Loucy (cell line): ENCODE measurements around the gene CBLC.

Source experiments
- H2AFZ ChIP-seq: fragments of 200-600 bp; sonication (generic); 2 replicates; pipeline ENCODE4 v1.6.0; 2016; ENCODE audit warnings: antibody characterized with exemption, mild to moderate bottlenecking, low read length, moderate library complexity
- H3F3A ChIP-seq: fragments of 200-600 bp; 2 replicates; pipeline ENCODE4 v1.6.0; 2016; ENCODE audit warnings: antibody characterized with exemption, low read depth, mild to moderate bottlenecking
- H3K27me3 ChIP-seq: fragments of 200-600 bp; sonication (generic); 2 replicates; pipeline ENCODE4 v1.6.1; 2014; ENCODE audit warnings: low read length, mild to moderate bottlenecking; ENCODE audit not compliant: insufficient read depth, poor library complexity, severe bottlenecking
- H3K36me3 ChIP-seq: fragments of 200-600 bp; sonication (generic); 2 replicates; pipeline ENCODE4 v1.6.1; 2016; ENCODE audit warnings: low read length; ENCODE audit not compliant: insufficient read depth
- H3K4me1 ChIP-seq: fragments of 200-600 bp; sonication (generic); 2 replicates; pipeline ENCODE4 v1.5.1; 2014; ENCODE audit warnings: low read length, mild to moderate bottlenecking; ENCODE audit not compliant: insufficient read depth, poor library complexity, severe bottlenecking
- H3K4me2 ChIP-seq: fragments of 200-600 bp; sonication (generic); 2 replicates; pipeline ENCODE4 v1.6.0; 2014; ENCODE audit warnings: antibody characterized with exemption, low read length, low read depth, mild to moderate bottlenecking; ENCODE audit not compliant: poor library complexity, severe bottlenecking
- H3K4me3 ChIP-seq: fragments of 200-600 bp; sonication (generic); 2 replicates; pipeline ENCODE4 v1.5.1; 2014; ENCODE audit warnings: low read length, mild to moderate bottlenecking, mixed read lengths; ENCODE audit not compliant: poor library complexity, severe bottlenecking
- H3K79me2 ChIP-seq: fragments of 200-600 bp; sonication (generic); 2 replicates; pipeline ENCODE4 v1.6.1; 2014; ENCODE audit warnings: low read length; ENCODE audit not compliant: insufficient read depth
- H3K9ac ChIP-seq: fragments of 200-600 bp; sonication (generic); 2 replicates; pipeline ENCODE4 v1.6.0; 2014; ENCODE audit warnings: mild to moderate bottlenecking, low read depth, low read length, moderate library complexity; ENCODE audit not compliant: poor library complexity, severe bottlenecking
- H3K9me2 ChIP-seq: fragments of 200-600 bp; sonication (generic); replicated peaks from 2 replicates; pipeline ENCODE4 v1.6.1; 2016; ENCODE audit warnings: low read depth, low read length, mixed read lengths
- H3K9me3 ChIP-seq: fragments of 200-600 bp; sonication (generic); 2 replicates; pipeline ENCODE4 v1.6.1; 2014; ENCODE audit warnings: mild to moderate bottlenecking, antibody characterized with exemption, low read length, low read depth; ENCODE audit not compliant: insufficient read depth
- H4K20me1 ChIP-seq: fragments of 200-600 bp; sonication (generic); 2 replicates; pipeline ENCODE4 v1.6.0; 2014; ENCODE audit warnings: antibody characterized with exemption, low read length, mild to moderate bottlenecking; ENCODE audit not compliant: insufficient read depth, poor library complexity, severe bottlenecking
- EZH2phosphoT487 ChIP-seq: fragments of 200-600 bp; IDR thresholded peaks from 2 replicates; pipeline ENCODE4 v1.6.1; 2018; ENCODE audit warnings: antibody characterized with exemption, mild to moderate bottlenecking, moderate library complexity, borderline replicate concordance
- TF ChIP-seq, protein P1 (sequence below): fragments of 200-600 bp; sonication (generic); conservative IDR thresholded peaks from 2 replicates; pipeline ENCODE4 v1.5.1; 2014; ENCODE audit warnings: mild to moderate bottlenecking, antibody characterized with exemption, low read length

Gene CBLC

GRCh38 chr19:44795398-44795987 lies 17.8 kb downstream of the CBLC start:
- Histone ChIP-seq H3K36me3 (no peaks in the 10 kb centered on the region), H3K79me2 (no peaks in the 10 kb centered on the region), H3F3A (no peaks in the 10 kb centered on the region), H3K9ac (no peak overlapping the region), H3K4me2 (no peak overlapping the region), H3K9me3 (no peaks in the 10 kb centered on the region), H3K4me3 (no peak overlapping the region), H4K20me1 (no peaks in the 10 kb centered on the region), H3K27me3 (no peaks in the 10 kb centered on the region), H3K9me2 (no peaks in the 10 kb centered on the region), H2AFZ (no peak overlapping the region), H3K4me1 (no peaks in the 10 kb centered on the region)
- no peak for TF ChIP-seq EZH2phosphoT487
- TF ChIP-seq, protein P1, sequence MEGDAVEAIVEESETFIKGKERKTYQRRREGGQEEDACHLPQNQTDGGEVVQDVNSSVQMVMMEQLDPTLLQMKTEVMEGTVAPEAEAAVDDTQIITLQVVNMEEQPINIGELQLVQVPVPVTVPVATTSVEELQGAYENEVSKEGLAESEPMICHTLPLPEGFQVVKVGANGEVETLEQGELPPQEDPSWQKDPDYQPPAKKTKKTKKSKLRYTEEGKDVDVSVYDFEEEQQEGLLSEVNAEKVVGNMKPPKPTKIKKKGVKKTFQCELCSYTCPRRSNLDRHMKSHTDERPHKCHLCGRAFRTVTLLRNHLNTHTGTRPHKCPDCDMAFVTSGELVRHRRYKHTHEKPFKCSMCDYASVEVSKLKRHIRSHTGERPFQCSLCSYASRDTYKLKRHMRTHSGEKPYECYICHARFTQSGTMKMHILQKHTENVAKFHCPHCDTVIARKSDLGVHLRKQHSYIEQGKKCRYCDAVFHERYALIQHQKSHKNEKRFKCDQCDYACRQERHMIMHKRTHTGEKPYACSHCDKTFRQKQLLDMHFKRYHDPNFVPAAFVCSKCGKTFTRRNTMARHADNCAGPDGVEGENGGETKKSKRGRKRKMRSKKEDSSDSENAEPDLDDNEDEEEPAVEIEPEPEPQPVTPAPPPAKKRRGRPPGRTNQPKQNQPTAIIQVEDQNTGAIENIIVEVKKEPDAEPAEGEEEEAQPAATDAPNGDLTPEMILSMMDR = no peak

DNA sequence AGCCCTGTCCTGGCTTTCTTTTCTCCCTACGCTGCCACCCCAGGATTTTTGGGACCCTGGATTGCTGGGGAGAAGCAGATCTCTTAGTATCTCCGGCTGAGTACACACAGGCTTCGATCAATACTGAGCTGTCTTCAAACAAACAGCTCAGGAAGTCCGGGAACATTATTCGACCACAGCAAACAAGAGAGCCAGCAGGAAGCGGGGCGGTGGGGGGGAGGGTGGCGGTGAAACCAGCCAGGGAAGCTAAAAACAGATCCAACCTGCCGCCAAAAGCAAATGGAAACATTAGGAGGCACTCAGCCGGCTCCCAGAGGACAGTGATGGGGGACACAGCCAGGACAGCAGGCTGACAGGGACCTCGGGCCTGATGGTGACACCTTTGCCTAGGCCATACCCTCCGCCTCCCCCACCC lies 19.0 kb downstream of the CBLC start:
- no peaks in the 10 kb centered on the region for H3K79me2 ChIP-seq
- no peak overlapping the region for H3K4me3 ChIP-seq
- no peaks in the 10 kb centered on the region for H4K20me1 ChIP-seq
- no peaks in the 10 kb centered on the region for H3K9me3 ChIP-seq
- H3K4me2 ChIP-seq = no peak overlapping the region
- H3K9ac ChIP-seq = no peak overlapping the region
- H3F3A ChIP-seq = no peaks in the 10 kb centered on the region
- H2AFZ ChIP-seq = no peak overlapping the region
- TF ChIP-seq, protein P1 = no peak
- no peak for TF ChIP-seq EZH2phosphoT487
- no peaks in the 10 kb centered on the region for H3K27me3 ChIP-seq
- H3K9me2 ChIP-seq = no peaks in the 10 kb centered on the region
- H3K36me3 ChIP-seq = no peaks in the 10 kb centered on the region
- no peaks in the 10 kb centered on the region for H3K4me1 ChIP-seq

- no peak overlapping the region for H3K4me3 ChIP-seq
- H3K4me1 ChIP-seq = no peaks in the 10 kb centered on the region
- H4K20me1 ChIP-seq = no peaks in the 10 kb centered on the region
- H3K27me3 ChIP-seq = no peaks in the 10 kb centered on the region
- no peak overlapping the region for H3K4me2 ChIP-seq
- TF ChIP-seq, protein P1 = no peak
- TF ChIP-seq EZH2phosphoT487 = no peak
- no peaks in the 10 kb centered on the region for H3K79me2 ChIP-seq
- no peaks in the 10 kb centered on the region for H3F3A ChIP-seq
- H3K36me3 ChIP-seq = no peaks in the 10 kb centered on the region
- H3K9me3 ChIP-seq = no peaks in the 10 kb centered on the region
- no peaks in the 10 kb centered on the region for H3K9me2 ChIP-seq
- H2AFZ ChIP-seq = no peak overlapping the region
- no peak overlapping the region for H3K9ac ChIP-seq
These were observed 22.1 kb downstream of the CBLC start for GRCh38 chr19:44799627-44800346.
